Activated CD8-positive, alpha-beta memory T cell treated with anti-CD3 and anti-CD28 coated beads, Interleukin-2, amount 50 U/mL, for 4 hours (primary cell): ENCODE measurements around the gene RANBP17.
"Not testable (repeated sequence)": the region's sequence is repeated elsewhere in the genome, so short reads cannot be mapped to it uniquely, and the experiment has no call there.

ENCODE experiments used
- DNase-seq: peaks from one replicate; pipeline ENCODE4 v3.0.0-alpha.2; 2020

The RANBP17 gene

DNA sequence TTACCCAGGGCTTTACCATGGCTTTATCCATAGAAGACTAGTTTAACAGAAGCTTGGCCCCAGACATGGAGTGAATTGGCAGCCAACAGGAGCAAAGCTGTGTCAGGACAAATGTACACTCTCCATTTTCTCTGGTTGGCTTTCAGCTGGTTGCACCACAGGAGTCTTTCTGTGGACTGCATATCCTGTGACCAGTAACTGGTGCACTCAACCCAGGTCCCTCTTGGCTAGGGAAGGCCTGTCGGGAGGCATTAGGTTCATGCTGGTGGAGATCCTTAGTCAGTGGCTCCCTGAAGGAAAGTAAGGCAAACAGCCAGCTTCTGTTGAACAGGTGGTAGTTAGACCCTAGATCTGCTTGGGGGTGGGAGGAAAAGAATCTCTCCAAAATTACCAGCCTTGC is 300.3 kb downstream of the RANBP17 start:
- no peak for DNase-seq

DNA sequence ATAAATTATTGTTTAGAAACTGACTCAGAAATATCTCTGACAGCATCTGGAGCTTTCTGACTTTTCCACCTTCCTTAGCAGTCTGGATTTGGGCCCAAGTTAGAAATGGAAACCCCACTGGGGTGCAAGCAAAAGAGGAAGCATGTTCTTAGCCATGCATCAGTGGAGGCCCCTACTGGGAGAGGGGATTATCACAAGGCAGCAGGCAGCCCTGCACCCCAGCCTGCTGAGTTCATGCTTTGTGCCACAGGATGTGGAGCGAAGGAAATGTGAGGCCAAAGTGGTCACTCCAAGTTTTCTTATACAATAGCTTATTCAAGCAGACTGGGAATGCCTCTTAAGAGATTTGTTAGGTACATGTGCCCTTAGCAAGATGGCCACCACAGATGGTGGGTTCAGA is 300.8 kb downstream of the RANBP17 start:
- DNase-seq = no peak

DNA sequence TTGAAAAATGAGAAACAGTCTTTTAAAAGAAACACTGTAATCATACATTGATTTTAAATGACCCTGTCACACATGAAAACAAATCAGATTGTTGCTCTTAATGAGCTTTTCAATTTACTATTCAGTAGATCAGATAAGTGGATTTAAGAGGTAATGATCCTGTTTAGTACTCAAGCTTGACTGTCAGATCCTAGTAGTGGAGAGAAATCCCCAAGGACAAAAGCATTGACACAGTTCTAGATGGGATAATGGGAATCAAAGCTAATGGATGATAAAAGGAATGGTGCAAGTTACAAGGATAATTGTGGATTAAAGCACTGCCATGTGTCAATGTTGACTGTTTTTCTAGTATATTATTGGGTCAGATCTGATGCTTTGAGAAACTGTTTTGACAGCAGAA is 304.9 kb downstream of the RANBP17 start:
- DNase-seq = no peak

DNA sequence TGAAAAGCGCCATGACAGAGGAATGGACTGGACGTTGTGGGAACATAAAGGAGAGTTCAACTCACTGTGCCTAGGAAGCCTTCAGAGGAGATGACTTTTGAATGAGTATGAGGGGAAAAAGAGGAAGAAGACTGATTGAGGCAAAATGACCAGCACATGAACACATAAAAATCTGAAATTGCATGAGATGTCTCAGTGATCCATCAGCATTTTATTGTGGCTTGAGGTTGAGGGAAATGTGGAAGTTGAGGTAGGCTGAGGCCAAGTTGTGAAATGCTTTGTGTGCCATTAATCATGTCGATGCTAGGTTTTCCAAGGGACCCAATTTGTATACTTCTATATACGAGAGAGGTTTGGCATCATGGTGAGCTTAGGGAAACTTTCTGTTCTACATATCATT is 306.4 kb downstream of the RANBP17 start:
- no peak for DNase-seq

DNA sequence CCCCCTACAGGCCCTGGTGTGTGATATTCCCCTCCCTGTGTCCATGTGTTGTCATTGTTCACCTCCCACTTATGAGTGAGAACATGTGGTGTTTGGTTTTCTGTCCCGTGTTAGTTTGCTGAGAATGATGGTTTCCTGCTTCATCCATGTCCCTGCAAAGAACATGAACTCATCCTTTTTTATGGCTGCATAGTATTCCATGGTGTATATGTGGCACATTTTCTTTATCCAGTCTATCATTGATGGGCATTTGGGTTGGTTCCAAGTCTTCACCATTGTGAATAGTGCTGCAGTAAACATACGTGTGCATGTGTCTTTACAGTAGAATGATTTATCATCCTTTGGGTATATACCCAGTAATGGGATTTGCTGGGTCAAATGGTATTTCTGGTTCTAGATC is 313.1 kb downstream of the RANBP17 start:
- not testable (repeated sequence) for DNase-seq

DNA sequence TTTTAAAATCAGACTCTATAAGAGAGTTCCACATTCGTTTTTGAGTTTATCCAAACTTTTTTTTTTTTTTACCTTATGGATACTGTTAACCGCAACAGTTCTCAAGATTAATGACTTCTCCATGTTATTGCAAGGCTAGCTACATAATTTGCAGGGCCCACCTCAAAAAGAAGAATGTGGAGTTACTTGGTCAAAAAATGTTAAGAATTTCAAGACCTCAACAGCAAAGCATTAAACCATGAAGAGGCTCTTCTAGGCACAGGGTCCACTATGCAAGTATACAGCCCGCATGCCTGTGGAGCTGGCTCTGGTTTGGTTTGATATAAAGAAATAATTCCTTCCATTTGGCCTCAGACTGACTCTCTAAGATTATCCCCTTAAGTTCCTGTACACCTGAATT is 313.9 kb downstream of the RANBP17 start:
- no peak for DNase-seq

DNA sequence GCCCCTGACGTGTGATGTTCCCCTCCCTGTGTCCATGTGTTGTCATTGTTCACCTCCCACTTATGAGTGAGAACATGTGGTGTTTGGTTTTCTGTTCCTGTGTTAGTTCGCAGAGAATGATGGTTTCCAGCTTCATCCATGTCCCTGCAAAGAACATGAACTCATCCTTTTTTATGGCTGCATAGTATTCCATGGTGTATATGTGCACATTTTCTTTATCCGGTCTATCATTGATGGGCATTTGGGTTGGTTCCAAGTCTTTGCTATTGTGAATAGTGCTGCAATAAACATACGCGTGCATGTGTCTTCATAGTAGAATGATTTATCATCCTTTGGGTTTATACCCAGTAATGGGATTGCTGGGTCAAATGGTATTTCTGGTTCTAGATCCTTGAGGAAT is 316.4 kb downstream of the RANBP17 start:
- not testable (repeated sequence) for DNase-seq

DNA sequence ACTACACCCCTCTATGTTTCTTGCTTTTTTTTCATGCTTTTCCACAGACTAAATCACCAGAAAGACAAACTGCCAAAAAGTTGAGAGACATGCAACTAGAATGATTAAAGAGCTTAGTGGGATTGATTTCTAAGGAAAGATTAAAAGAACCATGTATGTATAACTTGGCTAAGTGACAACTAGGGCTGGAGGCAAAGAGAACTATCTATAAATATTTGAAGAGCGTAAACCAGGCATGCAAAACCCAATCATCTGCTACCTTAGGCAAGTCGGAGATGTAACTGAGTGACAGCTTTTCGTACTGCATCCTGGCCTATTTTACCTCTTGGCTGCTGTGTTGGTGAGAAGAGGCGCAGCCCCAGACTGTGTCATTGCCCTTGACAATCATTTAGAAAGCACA is 326.2 kb downstream of the RANBP17 start:
- no peak for DNase-seq

DNA sequence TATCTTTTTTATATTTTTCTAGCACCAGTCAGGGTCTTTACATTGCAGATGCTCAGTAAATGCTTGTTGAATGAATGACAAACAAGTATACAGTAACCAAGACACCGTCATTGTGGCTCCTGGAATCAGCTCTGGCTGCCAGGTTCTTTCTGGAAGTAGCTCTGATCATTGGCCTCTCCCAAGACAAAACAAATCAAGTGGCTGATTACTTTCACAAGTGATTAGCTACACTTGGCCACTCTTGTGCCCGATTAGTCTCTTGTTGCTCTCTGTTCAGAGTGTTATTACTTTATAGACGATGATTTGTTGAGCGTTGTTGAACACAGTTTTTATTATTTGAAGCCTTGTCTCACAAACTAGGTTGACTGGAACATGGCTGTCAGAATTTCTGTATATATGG is 327.6 kb downstream of the RANBP17 start:
- no peak for DNase-seq

DNA sequence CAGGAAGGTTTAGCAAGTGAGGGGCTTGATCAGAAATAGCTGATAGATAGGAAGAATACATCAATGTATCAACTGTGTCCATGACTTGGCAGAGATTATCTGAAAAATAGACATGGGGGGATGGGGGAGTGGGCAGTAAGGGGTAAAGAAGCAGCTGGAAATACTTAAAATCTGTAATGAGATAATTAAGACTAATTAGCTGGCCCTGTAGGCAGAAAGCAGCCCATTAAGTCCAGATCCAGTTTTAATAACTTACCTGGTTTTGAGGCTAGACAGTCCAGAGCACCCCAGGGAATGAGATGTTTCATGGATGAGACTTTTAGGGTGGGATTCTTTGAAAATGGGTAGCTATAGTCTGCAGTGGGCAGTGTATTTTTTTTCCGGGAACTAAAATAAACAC is 330.3 kb downstream of the RANBP17 start:
- no peak for DNase-seq

DNA sequence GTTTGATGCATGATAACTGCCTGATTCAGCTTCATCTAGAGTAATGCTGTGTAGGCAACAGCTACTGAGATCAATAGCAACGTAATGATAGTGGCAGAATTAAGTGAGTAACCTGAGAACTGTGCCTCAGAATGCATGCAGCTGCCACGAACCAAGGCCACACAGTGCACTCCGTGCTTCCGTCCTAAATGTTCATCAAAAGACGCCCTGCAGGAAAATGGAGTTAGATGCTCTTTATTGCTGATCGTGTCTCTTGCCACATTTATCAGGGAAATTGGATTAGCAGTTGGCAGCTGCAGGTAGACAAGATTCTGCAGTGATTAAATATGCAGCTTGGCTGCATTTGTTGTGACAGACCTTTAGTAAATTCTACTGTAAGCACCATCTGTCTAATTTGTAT is 339.5 kb downstream of the RANBP17 start:
- no peak for DNase-seq

DNA sequence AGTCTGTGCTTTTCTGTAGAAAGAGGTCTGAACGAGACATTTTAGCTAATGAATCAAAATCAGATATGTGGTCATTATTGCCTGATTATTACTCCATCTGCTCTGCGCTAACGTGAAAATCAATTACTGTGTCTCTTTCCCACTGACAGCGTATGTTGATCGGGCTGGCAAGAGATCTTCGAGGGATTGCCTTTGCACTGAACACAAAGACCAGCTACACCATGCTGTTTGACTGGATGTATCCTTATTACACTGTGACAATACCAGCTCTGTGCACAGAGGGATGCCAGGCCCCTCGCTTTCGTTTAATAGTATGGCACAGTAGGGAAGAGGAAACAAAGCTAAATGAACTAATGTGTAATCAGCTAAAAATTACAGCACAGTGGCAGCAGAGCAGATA is 343.6 kb downstream of the RANBP17 start:
- no peak for DNase-seq

DNA sequence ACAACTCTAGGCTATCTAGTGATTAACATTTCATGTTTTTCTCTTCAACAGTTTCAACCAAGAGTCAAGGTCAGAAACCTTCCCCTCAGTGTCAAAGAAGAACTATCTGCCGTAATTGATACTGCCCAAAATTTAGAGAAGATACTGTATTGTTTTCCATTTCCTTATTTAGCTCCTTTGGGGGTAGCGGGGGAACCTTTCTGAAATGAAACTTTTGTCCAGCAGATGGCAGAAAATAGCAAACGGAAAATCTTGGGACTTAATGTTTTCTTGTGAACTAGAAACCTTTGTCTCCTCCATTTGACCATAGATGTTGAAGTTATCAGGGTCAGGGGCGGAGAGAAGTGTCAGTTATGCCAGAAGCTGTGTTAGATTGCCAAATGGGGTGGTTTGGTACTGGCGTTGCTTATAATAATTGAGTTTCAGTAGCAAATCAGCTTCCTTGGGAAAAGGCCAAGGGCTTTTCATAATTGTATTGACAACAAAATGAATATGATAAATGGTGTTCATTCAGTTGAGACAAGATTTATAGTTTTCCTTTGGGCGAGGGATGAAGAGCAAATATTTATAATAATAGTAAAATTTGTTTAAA is 345.5 kb downstream of the RANBP17 start:
- no peak for DNase-seq

DNA sequence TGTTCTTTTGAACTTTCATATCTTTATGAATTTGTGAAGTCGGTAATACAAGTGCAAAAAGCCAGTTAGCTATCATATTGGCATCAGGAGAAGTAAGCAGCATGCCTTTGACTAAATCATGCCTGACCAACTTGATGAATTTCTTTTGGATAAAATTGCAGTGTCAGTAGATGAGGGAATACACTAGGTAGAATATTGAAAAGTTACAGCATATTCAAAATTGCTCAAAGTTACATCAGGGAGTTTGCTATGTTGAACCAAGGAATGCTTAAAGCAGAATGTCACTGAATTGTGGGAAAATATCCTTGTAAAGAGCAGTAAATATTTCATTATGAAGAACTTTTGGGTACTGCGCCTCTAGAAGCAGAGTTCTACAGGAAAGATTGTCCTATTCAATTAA is 360.1 kb downstream of the RANBP17 start:
- DNase-seq = no peak

DNA sequence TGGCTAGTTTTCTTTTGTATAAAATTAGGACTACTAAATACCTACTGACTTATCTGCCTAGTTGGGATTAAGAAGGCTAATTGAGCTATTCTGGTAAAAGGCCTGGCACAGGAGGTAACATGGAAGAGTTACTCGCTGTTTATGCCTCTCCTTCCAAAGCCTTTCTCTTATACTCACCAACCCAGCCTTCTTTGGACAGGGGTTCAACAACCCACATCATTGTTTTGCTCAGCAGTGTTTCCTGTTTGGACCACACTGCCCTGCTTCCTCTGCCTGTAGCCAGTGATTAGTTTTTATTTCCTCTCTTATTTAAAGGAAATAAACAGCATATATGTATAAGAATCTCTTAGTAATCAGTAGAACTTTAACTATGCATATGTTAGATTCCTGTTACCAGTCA is 362.1 kb downstream of the RANBP17 start:
- no peak for DNase-seq

DNA sequence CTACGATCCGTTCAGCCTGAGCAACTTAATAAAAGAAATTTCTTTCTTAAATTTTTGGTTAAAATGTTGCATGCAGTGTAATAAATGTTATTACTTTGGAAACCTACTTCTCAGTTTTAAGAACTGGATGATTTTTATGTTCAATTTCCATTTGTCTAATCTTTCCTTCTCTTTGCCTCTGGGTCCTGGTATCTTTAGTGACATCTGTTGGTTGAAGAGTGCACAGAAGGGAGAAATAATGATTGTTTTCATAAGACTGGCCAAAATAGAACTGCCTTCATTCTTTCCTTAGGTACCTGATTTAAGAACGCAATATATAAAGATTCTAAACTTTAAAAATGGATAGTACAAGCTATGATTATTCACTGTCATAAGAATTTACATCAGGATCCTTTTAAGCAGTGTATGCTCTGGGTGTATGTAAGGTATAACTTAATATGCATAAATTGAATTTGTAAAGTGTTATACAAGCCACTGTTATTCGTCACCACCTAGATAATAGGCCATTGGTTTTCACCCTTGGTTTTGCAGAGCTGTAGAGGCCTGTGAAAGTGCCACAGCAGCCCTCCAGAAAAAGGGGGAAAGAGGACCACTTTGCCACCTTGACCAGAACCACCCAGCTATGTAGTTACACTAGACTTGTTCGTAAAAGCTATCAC is 364.4 kb downstream of the RANBP17 start:
- DNase-seq = no peak

DNA sequence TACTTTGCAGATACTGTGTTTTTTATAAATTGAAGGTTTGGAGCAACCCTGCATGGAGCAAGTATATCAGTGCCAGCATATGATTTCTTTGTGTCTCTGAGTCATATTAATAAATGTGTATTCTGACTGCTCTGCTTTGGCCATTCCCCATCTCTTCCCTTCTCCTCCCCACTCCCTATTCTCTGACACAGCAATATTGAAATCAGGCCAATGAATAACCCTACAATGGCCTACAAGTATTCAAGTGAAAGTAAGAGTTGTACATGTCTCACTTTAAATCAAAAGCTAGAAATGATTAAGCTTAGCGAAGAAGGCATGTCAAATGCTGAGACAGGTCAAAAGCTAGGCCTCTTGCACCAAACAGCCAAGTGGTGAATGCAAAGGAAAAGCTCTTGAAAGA is 365.0 kb downstream of the RANBP17 start:
- no peak for DNase-seq

DNA sequence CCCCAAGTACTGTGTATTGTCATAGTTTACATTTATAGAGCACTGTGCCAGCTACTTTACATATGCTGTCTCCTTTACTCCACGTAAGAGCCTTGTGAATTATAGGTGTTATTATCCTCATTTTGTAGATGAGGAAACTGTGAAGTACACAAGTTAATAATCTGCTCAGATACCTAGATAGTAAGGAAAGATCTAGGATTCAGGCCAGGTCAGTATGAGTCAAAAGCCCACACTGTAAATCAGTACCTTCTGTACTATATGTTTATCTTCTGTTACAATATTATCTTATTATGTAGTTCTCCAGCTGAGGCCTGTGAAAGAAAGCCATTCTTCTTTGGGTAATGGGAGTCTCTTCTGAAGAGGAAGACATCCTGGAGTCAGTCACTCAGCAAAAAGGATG is 374.8 kb downstream of the RANBP17 start:
- DNase-seq = no peak

DNA sequence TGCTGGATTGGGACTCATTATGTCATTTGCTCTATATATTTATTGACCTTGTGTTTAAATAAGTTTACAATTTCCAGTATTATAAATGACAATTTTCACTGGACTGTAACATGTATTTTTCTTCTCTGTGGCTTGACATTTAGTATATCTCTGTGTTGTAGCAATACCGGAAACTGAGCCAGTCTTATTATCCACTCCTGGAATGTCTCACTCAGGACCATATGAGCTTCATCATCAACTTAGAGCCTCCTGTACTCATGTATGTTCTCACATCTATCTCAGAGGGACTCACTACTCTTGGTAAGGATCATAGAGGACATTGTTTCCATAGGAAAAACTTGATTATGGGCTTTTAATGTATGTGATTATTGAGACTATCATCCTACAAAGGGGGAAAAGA is 380.7 kb downstream of the RANBP17 start:
- no peak for DNase-seq

DNA sequence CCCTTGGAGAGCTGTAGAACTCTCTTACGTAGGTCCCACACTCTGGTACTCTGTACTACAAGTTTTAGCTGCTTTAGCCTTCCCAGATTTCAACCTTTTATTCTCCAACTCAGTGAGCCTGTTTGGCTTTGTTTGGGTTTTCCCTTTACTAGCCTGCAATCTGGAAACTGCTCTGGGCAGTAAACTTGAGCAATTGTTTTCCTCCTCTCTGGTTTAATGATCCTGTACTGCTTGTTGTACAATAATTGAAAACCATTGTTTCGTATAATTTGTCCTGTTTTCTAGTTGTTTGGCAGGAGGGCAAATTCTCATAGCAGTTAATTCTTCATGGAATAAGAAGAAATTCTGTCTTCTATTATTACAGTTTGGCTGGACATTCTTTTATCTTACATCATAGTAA is 384.4 kb downstream of the RANBP17 start:
- no peak for DNase-seq

DNA sequence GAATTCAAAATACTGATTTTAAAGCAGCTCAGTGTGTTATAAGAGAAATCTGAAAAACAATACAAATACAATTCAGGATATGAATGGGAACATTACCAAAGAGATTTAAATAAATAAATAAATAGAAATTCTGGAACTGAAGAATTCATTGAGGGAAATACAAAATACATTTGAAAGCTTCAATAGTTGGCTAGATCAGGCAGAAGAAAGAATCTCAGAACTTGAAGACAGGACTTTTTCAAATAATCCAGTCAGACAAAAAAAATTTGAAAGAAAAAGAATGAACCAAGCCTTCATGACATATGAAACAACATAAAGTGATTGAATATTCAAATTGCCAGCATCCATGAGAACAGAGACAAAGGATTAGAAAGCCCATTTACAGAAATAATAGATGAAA is 387.6 kb downstream of the RANBP17 start:
- no peak for DNase-seq

DNA sequence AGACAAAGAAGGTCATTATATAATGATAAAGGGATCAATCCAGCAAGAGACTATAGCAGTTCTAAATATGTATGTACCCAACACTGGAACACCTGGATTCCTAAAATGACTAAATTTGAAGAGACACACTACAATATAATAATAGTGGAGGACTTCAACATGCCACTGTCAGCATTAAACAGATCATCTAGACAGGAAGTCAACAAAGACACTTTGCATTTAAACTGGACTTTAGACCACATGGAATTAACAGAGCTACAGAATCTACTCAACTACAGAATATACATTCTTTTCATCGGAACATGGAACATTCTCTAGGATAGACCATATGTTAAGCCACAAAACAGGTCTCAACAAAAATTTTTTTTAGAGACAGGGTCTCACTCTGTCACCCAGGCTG is 388.9 kb downstream of the RANBP17 start:
- no peak for DNase-seq

DNA sequence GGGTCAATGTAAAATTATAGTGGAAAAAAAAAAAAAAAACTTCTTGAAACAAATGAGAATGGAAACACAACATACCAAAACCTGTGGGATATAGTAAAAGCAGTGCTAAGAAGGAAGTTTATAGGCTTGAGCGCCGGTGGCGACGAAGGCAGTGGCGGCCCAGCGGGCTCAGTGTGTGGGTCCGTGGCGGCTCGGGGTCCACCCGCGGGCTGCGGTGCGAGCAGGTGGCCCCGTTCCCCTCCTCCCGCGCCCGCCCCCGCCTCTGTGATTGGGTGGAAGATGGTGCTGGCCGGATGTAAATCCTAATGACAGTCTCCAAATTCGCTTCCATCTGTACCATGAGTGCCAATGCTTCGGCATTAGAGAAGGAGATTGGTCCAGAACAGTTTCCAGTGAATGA is 389.7 kb downstream of the RANBP17 start:
- no peak for DNase-seq

DNA sequence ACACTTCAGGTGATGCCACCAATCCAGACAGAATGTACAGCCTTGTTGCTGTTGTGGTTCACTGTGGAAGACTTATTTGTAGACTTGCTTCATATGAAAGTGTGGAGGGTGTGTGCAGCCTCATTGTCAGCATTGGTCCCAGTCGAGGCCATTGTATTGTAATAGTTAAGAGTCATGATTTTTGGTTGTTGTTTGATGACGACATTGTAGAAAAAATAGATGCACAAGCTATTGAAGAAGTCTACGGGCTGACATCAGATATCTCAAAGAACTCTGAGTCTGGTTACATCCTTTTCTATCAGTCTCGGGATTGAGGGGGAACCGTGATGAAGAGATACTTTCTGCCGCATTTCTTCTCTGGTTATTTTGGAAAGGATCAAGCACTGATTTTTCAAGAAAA is 390.9 kb downstream of the RANBP17 start:
- no peak for DNase-seq

DNA sequence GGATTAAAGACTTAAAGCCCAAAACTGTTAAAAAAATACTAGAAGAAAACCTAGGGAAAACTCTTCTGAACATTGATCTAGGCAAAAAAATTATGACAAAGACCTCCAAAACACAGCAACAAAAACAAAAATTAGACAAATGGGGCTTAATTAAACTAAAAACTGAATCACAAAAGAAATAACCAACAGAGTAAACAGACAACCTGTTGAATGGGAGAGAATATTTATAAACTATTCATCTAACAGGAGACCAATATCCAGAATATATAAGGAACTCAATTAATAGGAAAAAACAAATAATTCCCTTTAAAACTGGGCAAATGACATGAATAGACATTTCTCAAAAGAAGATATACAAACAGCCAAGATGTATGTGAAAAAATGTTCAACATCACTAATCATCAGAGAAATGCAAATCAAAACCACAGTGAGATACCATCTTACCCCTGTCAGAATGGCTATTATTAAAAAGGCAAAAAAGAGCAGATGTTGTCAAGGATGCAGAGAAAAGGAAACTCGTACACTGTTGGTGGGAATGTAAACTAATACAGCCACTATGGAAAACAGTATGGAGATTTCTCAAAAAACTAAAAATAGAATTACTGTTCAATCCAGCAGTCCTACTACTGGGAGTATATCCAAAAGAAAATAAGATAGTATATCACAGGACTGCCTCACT is 397.1 kb downstream of the RANBP17 start:
- no peak for DNase-seq
